ENCODE results near the gene MAPRE3.
A peak's percentile ranks its signal among the peaks of the same experiment; 100 is the strongest.

The MAPRE3 gene

GRCh38 chr2:27050996-27051901, 80.8 kb downstream of the MAPRE3 start, which contains the start of gene AGBL5:
TSS of gene AGBL5 (plus strand) at chr2:27051668. CDS start at chr2:27052959, 1,291 bp downstream.
- H3K4me1 ChIP-seq (ENCODE audit: control insufficient read depth, low read depth, low read length): peaks cover 4% of the 10 kb centered on the region

GRCh38 chr2:27051902-27052645, 81.6 kb downstream of the MAPRE3 start:
- Histone ChIP-seq H3K4me1 (ENCODE audit: control insufficient read depth, low read depth, low read length) (peaks cover 4% of the 10 kb centered on the region), H3K9me3 (ENCODE audit: control insufficient read depth, low read depth, low read length) (no peaks in the 10 kb centered on the region), H3K27me3 (ENCODE audit: control insufficient read depth, insufficient read depth, low read length) (no peaks in the 10 kb centered on the region), H3K27ac (ENCODE audit: low read length) (no peak overlapping the region), H3K4me3 (ENCODE audit: low read length) (peak overlapping the region; percentile 73), H3K36me3 (ENCODE audit: control insufficient read depth, low read depth, low read length) (peaks cover 31% of the 10 kb centered on the region), H3K9ac (ENCODE audit: low read length) (peak overlapping the region; percentile 71)

More at GRCh38 chr2:27050996-27051901, 80.8 kb downstream of the MAPRE3 start, which contains the start of gene AGBL5:
- H3K9ac ChIP-seq (ENCODE audit: low read length): peak within 1 kb of the TSS; percentile 71
- H3K9me3 ChIP-seq (ENCODE audit: control insufficient read depth, low read depth, low read length): no peaks in the 10 kb centered on the region
- H3K36me3 ChIP-seq (ENCODE audit: control insufficient read depth, low read depth, low read length): peaks cover 23% of the 10 kb centered on the region
- no peaks in the 10 kb centered on the region for H3K27me3 ChIP-seq (ENCODE audit: control insufficient read depth, insufficient read depth, low read length)
- peak within 1 kb of the TSS; percentile 6 for H3K27ac ChIP-seq (ENCODE audit: low read length)
- H3K4me3 ChIP-seq (ENCODE audit: low read length): peak within 1 kb of the TSS; percentile 73

- no peak overlapping the region for H3K4me3 ChIP-seq (ENCODE audit: low read length)
Observed at GRCh38 chr2:27053321-27053720, 82.9 kb downstream of the MAPRE3 start.

GRCh38 chr2:27053776-27054175, 83.3 kb downstream of the MAPRE3 start:
- H3K9ac ChIP-seq (ENCODE audit: low read length): no peak overlapping the region
- H3K4me3 ChIP-seq (ENCODE audit: low read length): no peak overlapping the region
- no peak overlapping the region for H3K27ac ChIP-seq (ENCODE audit: low read length)
- no peaks in the 10 kb centered on the region for H3K9me3 ChIP-seq (ENCODE audit: control insufficient read depth, low read depth, low read length)
- H3K4me1 ChIP-seq (ENCODE audit: control insufficient read depth, low read depth, low read length): peaks cover 4% of the 10 kb centered on the region
- H3K27me3 ChIP-seq (ENCODE audit: control insufficient read depth, insufficient read depth, low read length): no peaks in the 10 kb centered on the region
- peaks cover 39% of the 10 kb centered on the region for H3K36me3 ChIP-seq (ENCODE audit: control insufficient read depth, low read depth, low read length)

More at GRCh38 chr2:27053321-27053720, 82.9 kb downstream of the MAPRE3 start:
- H3K4me1 ChIP-seq (ENCODE audit: control insufficient read depth, low read depth, low read length): peaks cover 4% of the 10 kb centered on the region
- no peak overlapping the region for H3K27ac ChIP-seq (ENCODE audit: low read length)
- H3K9ac ChIP-seq (ENCODE audit: low read length): no peak overlapping the region
- H3K36me3 ChIP-seq (ENCODE audit: control insufficient read depth, low read depth, low read length): peaks cover 37% of the 10 kb centered on the region
- H3K27me3 ChIP-seq (ENCODE audit: control insufficient read depth, insufficient read depth, low read length): no peaks in the 10 kb centered on the region
- no peaks in the 10 kb centered on the region for H3K9me3 ChIP-seq (ENCODE audit: control insufficient read depth, low read depth, low read length)

- Histone ChIP-seq H3K27me3 (ENCODE audit: control insufficient read depth, insufficient read depth, low read length) (no peaks in the 10 kb centered on the region), H3K4me1 (ENCODE audit: control insufficient read depth, low read depth, low read length) (peaks cover 4% of the 10 kb centered on the region), H3K9me3 (ENCODE audit: control insufficient read depth, low read depth, low read length) (no peaks in the 10 kb centered on the region), H3K9ac (ENCODE audit: low read length) (no peak overlapping the region), H3K36me3 (ENCODE audit: control insufficient read depth, low read depth, low read length) (peaks cover 48% of the 10 kb centered on the region), H3K4me3 (ENCODE audit: low read length) (no peak overlapping the region), H3K27ac (ENCODE audit: low read length) (no peak overlapping the region)
Observed at GRCh38 chr2:27054721-27055120, 84.3 kb downstream of the MAPRE3 start.

- Histone ChIP-seq H3K9ac (ENCODE audit: low read length) (no peak overlapping the region), H3K36me3 (ENCODE audit: control insufficient read depth, low read depth, low read length) (peaks cover 51% of the 10 kb centered on the region), H3K27me3 (ENCODE audit: control insufficient read depth, insufficient read depth, low read length) (no peaks in the 10 kb centered on the region), H3K27ac (ENCODE audit: low read length) (no peak overlapping the region), H3K4me1 (ENCODE audit: control insufficient read depth, low read depth, low read length) (peaks cover 3% of the 10 kb centered on the region), H3K9me3 (ENCODE audit: control insufficient read depth, low read depth, low read length) (no peaks in the 10 kb centered on the region), H3K4me3 (ENCODE audit: low read length) (no peak overlapping the region)
Observed at GRCh38 chr2:27057184-27057583, 86.7 kb downstream of the MAPRE3 start.

- H3K4me1 ChIP-seq (ENCODE audit: control insufficient read depth, low read depth, low read length): no peaks in the 10 kb centered on the region
- no peak overlapping the region for H3K9ac ChIP-seq (ENCODE audit: low read length)
- H3K9me3 ChIP-seq (ENCODE audit: control insufficient read depth, low read depth, low read length): no peaks in the 10 kb centered on the region
- H3K4me3 ChIP-seq (ENCODE audit: low read length): no peak overlapping the region
- H3K36me3 ChIP-seq (ENCODE audit: control insufficient read depth, low read depth, low read length): peaks cover 51% of the 10 kb centered on the region
- H3K27me3 ChIP-seq (ENCODE audit: control insufficient read depth, insufficient read depth, low read length): no peaks in the 10 kb centered on the region
- H3K27ac ChIP-seq (ENCODE audit: low read length): no peak overlapping the region
Observed at GRCh38 chr2:27058210-27058609, 87.8 kb downstream of the MAPRE3 start.

GRCh38 chr2:27059141-27059820, 88.8 kb downstream of the MAPRE3 start:
- H3K4me3 ChIP-seq (ENCODE audit: low read length): no peak overlapping the region
- no peaks in the 10 kb centered on the region for H3K9me3 ChIP-seq (ENCODE audit: control insufficient read depth, low read depth, low read length)
- H3K27ac ChIP-seq (ENCODE audit: low read length): no peak overlapping the region
- H3K27me3 ChIP-seq (ENCODE audit: control insufficient read depth, insufficient read depth, low read length): no peaks in the 10 kb centered on the region
- H3K4me1 ChIP-seq (ENCODE audit: control insufficient read depth, low read depth, low read length): no peaks in the 10 kb centered on the region
- peaks cover 46% of the 10 kb centered on the region for H3K36me3 ChIP-seq (ENCODE audit: control insufficient read depth, low read depth, low read length)
- no peak overlapping the region for H3K9ac ChIP-seq (ENCODE audit: low read length)

- Histone ChIP-seq H3K4me3 (ENCODE audit: low read length) (no peak overlapping the region), H3K9me3 (ENCODE audit: control insufficient read depth, low read depth, low read length) (no peaks in the 10 kb centered on the region), H3K36me3 (ENCODE audit: control insufficient read depth, low read depth, low read length) (peaks cover 41% of the 10 kb centered on the region), H3K4me1 (ENCODE audit: control insufficient read depth, low read depth, low read length) (no peaks in the 10 kb centered on the region), H3K27ac (ENCODE audit: low read length) (no peak overlapping the region), H3K27me3 (ENCODE audit: control insufficient read depth, insufficient read depth, low read length) (no peaks in the 10 kb centered on the region), H3K9ac (ENCODE audit: low read length) (no peak overlapping the region)
Observed at GRCh38 chr2:27060323-27060722, 89.9 kb downstream of the MAPRE3 start.

GRCh38 chr2:27065128-27065527, 94.7 kb downstream of the MAPRE3 start:
- Histone ChIP-seq H3K9ac (ENCODE audit: low read length) (no peak overlapping the region), H3K4me3 (ENCODE audit: low read length) (no peak overlapping the region), H3K36me3 (ENCODE audit: control insufficient read depth, low read depth, low read length) (peaks cover 26% of the 10 kb centered on the region), H3K27me3 (ENCODE audit: control insufficient read depth, insufficient read depth, low read length) (no peaks in the 10 kb centered on the region), H3K27ac (ENCODE audit: low read length) (no peak overlapping the region), H3K4me1 (ENCODE audit: control insufficient read depth, low read depth, low read length) (no peaks in the 10 kb centered on the region), H3K9me3 (ENCODE audit: control insufficient read depth, low read depth, low read length) (no peaks in the 10 kb centered on the region)

- Histone ChIP-seq H3K27ac (ENCODE audit: low read length) (no peak overlapping the region), H3K4me3 (ENCODE audit: low read length) (no peak overlapping the region), H3K4me1 (ENCODE audit: control insufficient read depth, low read depth, low read length) (no peaks in the 10 kb centered on the region), H3K27me3 (ENCODE audit: control insufficient read depth, insufficient read depth, low read length) (no peaks in the 10 kb centered on the region), H3K9ac (ENCODE audit: low read length) (no peak overlapping the region), H3K9me3 (ENCODE audit: control insufficient read depth, low read depth, low read length) (no peaks in the 10 kb centered on the region), H3K36me3 (ENCODE audit: control insufficient read depth, low read depth, low read length) (peaks cover 22% of the 10 kb centered on the region)
Observed at GRCh38 chr2:27067385-27067784, 96.9 kb downstream of the MAPRE3 start.

All from iPS-18a (cell line).